Measurements from ENCODE around the gene STN1.

DNA sequence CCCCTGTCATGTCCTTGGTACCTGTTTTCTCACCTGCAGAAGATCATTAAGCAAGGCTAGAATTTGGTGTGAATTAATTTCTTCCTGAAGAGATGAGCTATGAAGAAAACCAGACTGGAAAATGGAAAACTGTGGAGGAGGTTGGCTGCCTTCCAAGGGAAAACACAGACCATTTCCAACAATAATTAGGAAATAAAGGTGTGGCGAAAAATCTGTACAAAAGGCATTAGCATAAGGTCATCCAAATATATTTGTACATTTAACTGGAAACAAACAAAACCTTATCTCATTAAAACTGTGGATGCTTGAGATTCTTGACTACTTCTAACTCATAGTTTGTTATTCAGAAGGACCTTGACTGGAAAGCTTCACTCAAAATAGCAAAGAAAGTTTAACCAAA lies 1.7 kb downstream of the STN1 start:
- TF ChIP-seq EZH2 (IDR thresholded peaks at IDR 0.05; ENCODE audit: low read length, missing control alignments) (no peak), CTCF (conservative IDR thresholded peaks at IDR 0.05 in 1 of 2, IDR thresholded peaks at IDR 0.05 in 1 of 2; ENCODE audit: low read depth in 1 of 2, low read length in 2 of 2) (no peak)
